Stimulated activated CD4-positive, alpha-beta T cell treated with anti-CD3 and anti-CD28 coated beads, TNF-alpha, amount 100 ng/mL, for 48 hours (primary cell): ENCODE data around the gene CDK16.

Experiments used
- DNase-seq, 3 donors: peaks; one replicate each; pipeline ENCODE4 v3.0.0-alpha.2; 2020; ENCODE audit warnings: low read depth in 3 of 3

The CDK16 gene

GRCh38 chrX:47218280-47218919 lies at the start of gene CDK16:
Gene CDK16, plus strand, starts transcription at chrX:47218681. Its CDS starts 4,877 bp downstream, at chrX:47223558.
- DNase-seq = peak; percentile 28 to 66 (median 35)

GRCh38 chrX:47169273-47169672 lies 49.2 kb upstream of the CDK16 start:
- DNase-seq = no peak

GRCh38 chrX:47169726-47170515 lies 48.6 kb upstream of the CDK16 start:
- no peak for DNase-seq

- no peak for DNase-seq
These were observed 47.4 kb upstream of the CDK16 start for GRCh38 chrX:47170861-47171692.

GRCh38 chrX:47171996-47172395 lies 46.5 kb upstream of the CDK16 start:
- no peak for DNase-seq

GRCh38 chrX:47172549-47172948 lies 45.9 kb upstream of the CDK16 start:
- DNase-seq = no peak

GRCh38 chrX:47172971-47173792 lies 45.3 kb upstream of the CDK16 start:
- no peak for DNase-seq

GRCh38 chrX:47174376-47174775 lies 44.1 kb upstream of the CDK16 start:
- DNase-seq = no peak

GRCh38 chrX:47174846-47175587 lies 43.5 kb upstream of the CDK16 start:
- no peak for DNase-seq

- no peak for DNase-seq
These were observed 42.9 kb upstream of the CDK16 start for GRCh38 chrX:47175588-47175980.

GRCh38 chrX:47176101-47176740 lies 42.3 kb upstream of the CDK16 start:
- DNase-seq = no peak

GRCh38 chrX:47177079-47177478 lies 41.4 kb upstream of the CDK16 start:
- DNase-seq = no peak

GRCh38 chrX:47178337-47178736 lies 40.1 kb upstream of the CDK16 start:
- no peak for DNase-seq

- no peak for DNase-seq
These were observed 39.1 kb upstream of the CDK16 start for GRCh38 chrX:47179221-47179927.

- no peak for DNase-seq
These were observed 38.6 kb upstream of the CDK16 start for GRCh38 chrX:47179928-47180255.

GRCh38 chrX:47180346-47180745 lies 38.1 kb upstream of the CDK16 start:
- no peak for DNase-seq

- no peak for DNase-seq
These were observed 37.2 kb upstream of the CDK16 start for GRCh38 chrX:47181301-47181700.

- DNase-seq = no peak
These were observed 36.3 kb upstream of the CDK16 start for GRCh38 chrX:47182106-47182700.

- no peak for DNase-seq
These were observed 34.0 kb upstream of the CDK16 start for GRCh38 chrX:47184486-47184885.
